Adipocyte (in vitro differentiated cells): ENCODE data around the gene EFNB3.

Experiments used
- DNase-seq: peaks from one replicate; pipeline ENCODE4 v3.0.0-alpha.2; 2015; ENCODE audit warnings: low read depth
- H3K27me3 ChIP-seq: replicated peaks from 2 replicates; pipeline ENCODE4 v1.7.0; 2013; ENCODE audit warnings: mild to moderate bottlenecking, low read length, moderate library complexity; ENCODE audit not compliant: control insufficient read depth, insufficient read depth
- H3K36me3 ChIP-seq: 2 replicates; pipeline ENCODE4 v1.7.0; 2013; ENCODE audit warnings: low read length, mild to moderate bottlenecking, moderate library complexity; ENCODE audit not compliant: control insufficient read depth, insufficient read depth, severe bottlenecking
- H3K4me1 ChIP-seq: 2 replicates; pipeline ENCODE4 v1.7.0; 2013; ENCODE audit warnings: mild to moderate bottlenecking, low read length, moderate library complexity; ENCODE audit not compliant: control insufficient read depth, insufficient read depth
- H3K4me3 ChIP-seq: 2 replicates; pipeline ENCODE4 v1.7.0; 2013; ENCODE audit warnings: mild to moderate bottlenecking, low read length, moderate library complexity
- H3K9ac ChIP-seq: 2 replicates; pipeline ENCODE4 v1.7.0; 2013; ENCODE audit warnings: mild to moderate bottlenecking, low read length, moderate library complexity
- H3K9me3 ChIP-seq: 2 replicates; pipeline ENCODE4 v1.7.0; 2013; ENCODE audit warnings: mild to moderate bottlenecking, low read length, moderate library complexity; ENCODE audit not compliant: control insufficient read depth

The EFNB3 gene

GRCh38 chr17:7685533-7686221 is 19.3 kb upstream of the EFNB3 start:
- no peaks in the 10 kb centered on the region for H3K36me3 ChIP-seq
- peak; percentile 97 for DNase-seq
- no peaks in the 10 kb centered on the region for H3K27me3 ChIP-seq
- H3K4me1 ChIP-seq = peaks cover 25% of the 10 kb centered on the region
- H3K9ac ChIP-seq = peak overlapping the region; percentile 100
- H3K4me3 ChIP-seq = peak overlapping the region; percentile 100
- no peaks in the 10 kb centered on the region for H3K9me3 ChIP-seq

GRCh38 chr17:7686222-7687071 is 18.6 kb upstream of the EFNB3 start:
- H3K27me3 ChIP-seq = no peaks in the 10 kb centered on the region
- DNase-seq = peak; percentile 92
- no peaks in the 10 kb centered on the region for H3K9me3 ChIP-seq
- H3K4me1 ChIP-seq = peaks cover 25% of the 10 kb centered on the region
- H3K36me3 ChIP-seq = no peaks in the 10 kb centered on the region
- peak overlapping the region; percentile 100 for H3K9ac ChIP-seq
- peak overlapping the region; percentile 100 for H3K4me3 ChIP-seq

- peak; percentile 94 for DNase-seq
- H3K27me3 ChIP-seq = no peaks in the 10 kb centered on the region
- H3K4me1 ChIP-seq = peaks cover 25% of the 10 kb centered on the region
- H3K9me3 ChIP-seq = no peaks in the 10 kb centered on the region
- H3K4me3 ChIP-seq = peak within 1 kb of the TSS; percentile 100
- no peaks in the 10 kb centered on the region for H3K36me3 ChIP-seq
- peak within 1 kb of the TSS; percentile 100 for H3K9ac ChIP-seq
Observed at GRCh38 chr17:7687072-7687907, 17.7 kb upstream of the EFNB3 start, which contains the start of gene TP53. Gene TP53, minus strand, starts transcription at chr17:7687490. Its CDS starts 10,896 bp downstream, at chr17:7676594.

- peaks cover 25% of the 10 kb centered on the region for H3K4me1 ChIP-seq
Observed at GRCh38 chr17:7687908-7688807, 16.8 kb upstream of the EFNB3 start, which contains the start of gene WRAP53. Gene WRAP53, plus strand, starts transcription at chr17:7688477. Its CDS starts 172 bp downstream, at chr17:7688649.

GRCh38 chr17:7688808-7689316 is 16.1 kb upstream of the EFNB3 start:
- Histone ChIP-seq H3K9ac (peak overlapping the region; percentile 89), H3K36me3 (no peaks in the 10 kb centered on the region), H3K27me3 (no peaks in the 10 kb centered on the region), H3K4me1 (peaks cover 25% of the 10 kb centered on the region), H3K9me3 (no peaks in the 10 kb centered on the region), H3K4me3 (peak overlapping the region; percentile 95)
- no peak for DNase-seq

More at GRCh38 chr17:7687908-7688807, 16.8 kb upstream of the EFNB3 start, which contains the start of gene WRAP53:
- peak within 1 kb of the TSS; percentile 100 for H3K4me3 ChIP-seq
- peak; percentile 100 for DNase-seq
- H3K36me3 ChIP-seq = no peaks in the 10 kb centered on the region
- H3K27me3 ChIP-seq = no peaks in the 10 kb centered on the region
- peak within 1 kb of the TSS; percentile 100 for H3K9ac ChIP-seq
- H3K9me3 ChIP-seq = no peaks in the 10 kb centered on the region

GRCh38 chr17:7695586-7695985 is 9.4 kb upstream of the EFNB3 start:
- Histone ChIP-seq H3K9me3 (no peaks in the 10 kb centered on the region), H3K27me3 (no peaks in the 10 kb centered on the region), H3K36me3 (no peaks in the 10 kb centered on the region), H3K9ac (no peak overlapping the region), H3K4me1 (no peaks in the 10 kb centered on the region), H3K4me3 (no peak overlapping the region)
- no peak for DNase-seq

GRCh38 chr17:7697828-7698588 is 7.0 kb upstream of the EFNB3 start:
- H3K36me3 ChIP-seq = peaks cover 10% of the 10 kb centered on the region
- no peaks in the 10 kb centered on the region for H3K27me3 ChIP-seq
- no peak overlapping the region for H3K4me3 ChIP-seq
- H3K4me1 ChIP-seq = no peaks in the 10 kb centered on the region
- DNase-seq = no peak
- H3K9me3 ChIP-seq = no peaks in the 10 kb centered on the region
- no peak overlapping the region for H3K9ac ChIP-seq

GRCh38 chr17:7700510-7700909 is 4.5 kb upstream of the EFNB3 start:
- Histone ChIP-seq H3K36me3 (peaks cover 10% of the 10 kb centered on the region), H3K27me3 (peaks cover 12% of the 10 kb centered on the region), H3K4me1 (peaks cover 11% of the 10 kb centered on the region), H3K4me3 (no peak overlapping the region), H3K9ac (no peak overlapping the region), H3K9me3 (no peaks in the 10 kb centered on the region)
- DNase-seq = no peak

GRCh38 chr17:7701681-7702080 is 3.3 kb upstream of the EFNB3 start:
- no peaks in the 10 kb centered on the region for H3K9me3 ChIP-seq
- no peak overlapping the region for H3K9ac ChIP-seq
- H3K36me3 ChIP-seq = peaks cover 10% of the 10 kb centered on the region
- no peak for DNase-seq
- H3K27me3 ChIP-seq = peaks cover 24% of the 10 kb centered on the region
- H3K4me1 ChIP-seq = peaks cover 11% of the 10 kb centered on the region
- no peak overlapping the region for H3K4me3 ChIP-seq
